ENCODE measurements around the gene TRPM8.

The TRPM8 gene

DNA sequence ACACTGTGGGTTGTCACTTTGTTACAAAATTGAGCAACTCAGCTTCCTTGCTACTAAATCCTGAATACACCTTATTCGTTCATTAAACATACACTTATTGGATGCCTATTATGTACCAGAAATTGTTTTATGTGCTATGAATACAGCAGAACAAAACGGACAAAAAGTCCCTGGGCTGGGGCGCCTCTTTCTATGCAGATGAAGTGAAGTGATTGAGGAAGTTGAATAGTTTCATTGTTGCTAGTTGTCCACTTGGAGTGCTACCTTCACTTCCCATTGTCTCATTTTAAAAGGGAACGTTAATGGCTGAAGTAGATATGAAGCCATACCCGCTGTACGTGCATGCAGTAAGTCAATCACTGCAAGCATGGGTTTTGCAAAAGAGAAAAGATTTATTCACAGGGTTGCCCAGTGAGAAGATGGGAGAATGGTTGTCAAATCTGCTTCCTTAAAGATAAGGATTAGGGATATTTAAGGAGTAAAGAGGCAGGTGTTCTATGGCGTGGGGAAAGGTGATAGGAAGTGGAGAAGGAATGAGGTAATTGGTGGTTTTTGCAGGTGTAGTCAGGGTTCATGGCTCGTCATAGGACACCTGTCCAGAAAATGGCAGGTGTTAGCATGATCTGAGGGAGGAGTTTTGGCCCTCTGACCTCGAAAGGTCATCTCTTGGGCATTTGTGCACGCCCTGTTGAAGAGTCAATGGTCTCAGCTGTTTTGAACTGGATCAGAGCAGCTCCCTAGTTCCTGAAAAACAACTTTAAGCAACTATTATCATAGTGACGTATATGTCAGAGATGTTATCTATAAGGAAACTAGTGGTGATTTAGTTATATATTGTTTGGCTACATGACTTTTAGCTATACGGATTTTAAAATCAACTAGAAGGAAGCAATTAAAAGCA is 23.5 kb downstream of the TRPM8 start:
- Histone ChIP-seq H3K27me3 (replicated peaks) (peaks cover 7% of the 10 kb centered on the region), H3K4me3 (ENCODE audit: low read depth, low read length) (no peak overlapping the region), H3K27ac (no peak overlapping the region), H3K36me3 (replicated peaks) (no peaks in the 10 kb centered on the region)
- no peak for DNase-seq
- TF ChIP-seq, protein P1, sequence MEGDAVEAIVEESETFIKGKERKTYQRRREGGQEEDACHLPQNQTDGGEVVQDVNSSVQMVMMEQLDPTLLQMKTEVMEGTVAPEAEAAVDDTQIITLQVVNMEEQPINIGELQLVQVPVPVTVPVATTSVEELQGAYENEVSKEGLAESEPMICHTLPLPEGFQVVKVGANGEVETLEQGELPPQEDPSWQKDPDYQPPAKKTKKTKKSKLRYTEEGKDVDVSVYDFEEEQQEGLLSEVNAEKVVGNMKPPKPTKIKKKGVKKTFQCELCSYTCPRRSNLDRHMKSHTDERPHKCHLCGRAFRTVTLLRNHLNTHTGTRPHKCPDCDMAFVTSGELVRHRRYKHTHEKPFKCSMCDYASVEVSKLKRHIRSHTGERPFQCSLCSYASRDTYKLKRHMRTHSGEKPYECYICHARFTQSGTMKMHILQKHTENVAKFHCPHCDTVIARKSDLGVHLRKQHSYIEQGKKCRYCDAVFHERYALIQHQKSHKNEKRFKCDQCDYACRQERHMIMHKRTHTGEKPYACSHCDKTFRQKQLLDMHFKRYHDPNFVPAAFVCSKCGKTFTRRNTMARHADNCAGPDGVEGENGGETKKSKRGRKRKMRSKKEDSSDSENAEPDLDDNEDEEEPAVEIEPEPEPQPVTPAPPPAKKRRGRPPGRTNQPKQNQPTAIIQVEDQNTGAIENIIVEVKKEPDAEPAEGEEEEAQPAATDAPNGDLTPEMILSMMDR (IDR thresholded peaks at IDR 0.05; ENCODE audit: low read depth, low read length, missing control alignments): no peak
- in situ Hi-C loops (cut with HindIII; ENCODE audit: low pct_ligation_motif_present, low sequenced_read_pairs): no loop called here

DNA sequence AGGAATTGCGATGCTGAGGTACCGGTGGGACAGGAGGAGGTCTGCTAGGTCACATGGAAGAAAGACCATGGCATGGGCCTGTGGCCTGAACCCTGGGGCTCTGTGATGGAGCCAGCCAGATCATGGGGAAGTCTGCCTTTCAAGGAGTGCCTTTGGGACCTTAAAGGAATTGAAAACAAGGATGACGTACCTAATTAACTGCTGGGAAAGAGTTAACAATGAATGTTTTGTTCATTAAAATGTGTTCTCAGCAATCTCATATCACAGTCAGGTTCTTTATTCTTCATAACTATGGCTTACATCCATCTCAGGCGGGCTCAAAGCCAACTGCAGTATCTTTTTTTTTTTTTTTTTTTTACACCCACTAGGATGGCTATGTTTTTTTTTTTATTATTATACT is 25.6 kb downstream of the TRPM8 start:
- no peak for DNase-seq
- in situ Hi-C loops (cut with HindIII; ENCODE audit: low pct_ligation_motif_present, low sequenced_read_pairs): no loop called here
- Histone ChIP-seq H3K36me3 (replicated peaks) (no peaks in the 10 kb centered on the region), H3K27ac (no peak overlapping the region), H3K27me3 (replicated peaks) (peaks cover 7% of the 10 kb centered on the region), H3K4me3 (ENCODE audit: low read depth, low read length) (no peak overlapping the region)
- TF ChIP-seq, protein P1 (IDR thresholded peaks at IDR 0.05; ENCODE audit: low read depth, low read length, missing control alignments): no peak

DNA sequence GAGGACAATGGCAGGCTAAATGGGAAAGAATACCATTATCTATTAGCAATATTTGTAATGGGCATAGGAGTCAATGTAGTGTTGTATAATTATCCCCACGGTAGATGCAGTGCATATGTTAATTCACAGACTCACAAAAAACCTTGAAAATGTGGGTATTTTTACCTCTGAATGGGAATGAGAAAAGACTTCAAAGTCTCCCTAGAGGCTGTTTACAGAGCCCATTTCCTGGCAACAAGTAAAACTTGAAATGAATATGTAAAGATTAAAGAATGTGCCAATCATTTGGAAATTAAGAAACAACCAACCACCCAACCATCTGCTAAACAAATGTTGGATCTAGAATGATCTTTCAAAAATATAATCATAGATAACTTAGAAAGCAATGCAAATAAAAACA is 27.1 kb downstream of the TRPM8 start:
- no peak for DNase-seq
- Histone ChIP-seq H3K4me3 (ENCODE audit: low read depth, low read length) (no peak overlapping the region), H3K27me3 (replicated peaks) (peaks cover 4% of the 10 kb centered on the region), H3K27ac (no peak overlapping the region), H3K36me3 (replicated peaks) (no peaks in the 10 kb centered on the region)
- in situ Hi-C loops (cut with HindIII; ENCODE audit: low pct_ligation_motif_present, low sequenced_read_pairs): no loop called here
- TF ChIP-seq, protein P1 (IDR thresholded peaks at IDR 0.05; ENCODE audit: low read depth, low read length, missing control alignments): no peak

DNA sequence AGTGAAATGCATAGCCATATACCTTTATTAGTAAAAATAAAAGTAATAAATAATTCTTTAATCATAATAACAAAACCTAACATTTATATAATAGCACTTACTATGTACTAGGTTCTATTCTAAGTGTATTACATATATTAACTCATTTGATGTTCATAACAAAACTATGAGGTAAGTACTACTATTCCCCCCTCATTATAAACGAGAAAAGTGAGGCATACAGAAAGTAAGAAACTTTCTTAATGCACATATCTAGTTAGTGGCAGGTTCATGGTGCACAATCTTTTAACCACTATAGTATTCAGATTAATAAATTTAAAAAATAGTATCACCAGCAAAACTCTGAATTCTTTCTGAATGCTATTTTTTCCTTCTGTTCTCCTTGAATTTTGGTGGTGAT is 27.5 kb downstream of the TRPM8 start:
- H3K27ac ChIP-seq: no peak overlapping the region
- TF ChIP-seq, protein P1 (IDR thresholded peaks at IDR 0.05; ENCODE audit: low read depth, low read length, missing control alignments): no peak
- no peaks in the 10 kb centered on the region for H3K36me3 ChIP-seq (replicated peaks)
- DNase-seq: no peak
- peaks cover under 1% of the 10 kb centered on the region for H3K27me3 ChIP-seq (replicated peaks)
- in situ Hi-C loops (cut with HindIII; ENCODE audit: low pct_ligation_motif_present, low sequenced_read_pairs): no loop called here
- H3K4me3 ChIP-seq (ENCODE audit: low read depth, low read length): no peak overlapping the region

DNA sequence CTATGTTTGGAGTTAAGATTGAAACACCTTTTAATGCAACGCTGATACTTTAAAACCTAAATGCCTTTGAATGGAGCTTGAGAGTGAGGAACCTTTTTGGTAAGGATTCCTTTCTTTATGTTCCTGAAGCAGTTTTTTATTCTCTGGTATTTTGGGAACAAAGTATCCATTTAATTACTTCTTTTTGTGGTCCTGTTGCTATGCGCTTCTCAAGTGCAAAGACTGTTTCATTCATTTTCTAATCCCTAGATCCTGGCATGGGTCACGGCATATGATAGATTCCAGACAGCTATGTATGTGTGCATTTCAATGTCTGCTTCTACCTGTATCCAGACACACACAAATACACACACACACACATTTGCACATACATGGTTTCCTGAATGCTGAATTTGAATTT is 28.0 kb downstream of the TRPM8 start:
- no peak for DNase-seq
- in situ Hi-C loops (cut with HindIII; ENCODE audit: low pct_ligation_motif_present, low sequenced_read_pairs): no loop called here
- TF ChIP-seq, protein P1 (IDR thresholded peaks at IDR 0.05; ENCODE audit: low read depth, low read length, missing control alignments): no peak
- Histone ChIP-seq H3K27me3 (replicated peaks) (no peaks in the 10 kb centered on the region), H3K4me3 (ENCODE audit: low read depth, low read length) (no peak overlapping the region), H3K36me3 (replicated peaks) (no peaks in the 10 kb centered on the region), H3K27ac (no peak overlapping the region)
